ENCODE measurements around the gene GGT1.
"Not testable (repeated sequence)": the region's sequence is repeated elsewhere in the genome, so short reads cannot be mapped to it uniquely, and the experiment has no call there.

- TF ChIP-seq, protein P1, sequence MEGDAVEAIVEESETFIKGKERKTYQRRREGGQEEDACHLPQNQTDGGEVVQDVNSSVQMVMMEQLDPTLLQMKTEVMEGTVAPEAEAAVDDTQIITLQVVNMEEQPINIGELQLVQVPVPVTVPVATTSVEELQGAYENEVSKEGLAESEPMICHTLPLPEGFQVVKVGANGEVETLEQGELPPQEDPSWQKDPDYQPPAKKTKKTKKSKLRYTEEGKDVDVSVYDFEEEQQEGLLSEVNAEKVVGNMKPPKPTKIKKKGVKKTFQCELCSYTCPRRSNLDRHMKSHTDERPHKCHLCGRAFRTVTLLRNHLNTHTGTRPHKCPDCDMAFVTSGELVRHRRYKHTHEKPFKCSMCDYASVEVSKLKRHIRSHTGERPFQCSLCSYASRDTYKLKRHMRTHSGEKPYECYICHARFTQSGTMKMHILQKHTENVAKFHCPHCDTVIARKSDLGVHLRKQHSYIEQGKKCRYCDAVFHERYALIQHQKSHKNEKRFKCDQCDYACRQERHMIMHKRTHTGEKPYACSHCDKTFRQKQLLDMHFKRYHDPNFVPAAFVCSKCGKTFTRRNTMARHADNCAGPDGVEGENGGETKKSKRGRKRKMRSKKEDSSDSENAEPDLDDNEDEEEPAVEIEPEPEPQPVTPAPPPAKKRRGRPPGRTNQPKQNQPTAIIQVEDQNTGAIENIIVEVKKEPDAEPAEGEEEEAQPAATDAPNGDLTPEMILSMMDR (conservative IDR thresholded peaks at IDR 0.05; ENCODE audit: low read length) = peak; percentile 52
- not testable (repeated sequence) for TF ChIP-seq EZH2phosphoT487 (IDR thresholded peaks at IDR 0.05; ENCODE audit: borderline replicate concordance, low read depth, low read length)
Observed at GRCh38 chr22:24603770-24604629, 1.0 kb downstream of the GGT1 start.
